ENCODE data around the gene FRMPD4. TPM values are rescaled to one million over a fixed set of nuclear protein-coding genes. Genes with fewer than 3 reads are reported as not detected.

The FRMPD4 gene
- total RNA-seq, 1 experiment from 2014 or later, result 0.24 TPM

- no peak overlapping the region for H3K4ac ChIP-seq (ENCODE audit: low read depth, low read length)
- H2AK5ac ChIP-seq (ENCODE audit: insufficient read length, low read length), result no peak overlapping the region
- Mint-ChIP-seq H3K27ac (no peak overlapping the region), H3K36me3 (ENCODE audit: insufficient read depth in 1 of 3, low read depth in 3 of 3) (no peaks in the 10 kb centered on the region), H3K4me1 (peaks cover 5 to 7% of the 10 kb centered on the region in 2 experiments; a peak in 3 of 4 replicates), H3K4me3 (no peak overlapping the region), H3K27me3 (ENCODE audit: low read depth) (peaks cover 1% of the 10 kb centered on the region; the same call in 1 of the 2 replicates), H3K9me3 (peaks cover 65 to 67% of the 10 kb centered on the region in 2 experiments)
- no peak overlapping the region for H2BK20ac ChIP-seq (ENCODE audit: low read depth, low read length, poor library complexity, severe bottlenecking)
- WGBS (ENCODE audit: extremely low coverage, insufficient read length, low lambda C conversion rate), result no CpG with 5 or more reads among the region's 2 CpGs
- H3K56ac ChIP-seq (ENCODE audit: insufficient read length, low read depth, low read length), result no peak overlapping the region
- H4K8ac ChIP-seq (replicated peaks; ENCODE audit: insufficient read length, low read depth, low read length), result no peak overlapping the region
- H4K5ac ChIP-seq (ENCODE audit: insufficient read length, low read depth, low read length), result no peak overlapping the region
- H3K14ac ChIP-seq (ENCODE audit: insufficient read depth, low read length), result no peak overlapping the region
- no peaks in the 10 kb centered on the region for H3K9me3 ChIP-seq (ENCODE audit: control insufficient read depth, low read depth, low read length)
- H4K91ac ChIP-seq (ENCODE audit: insufficient read length, low read depth, low read length), result no peak overlapping the region
- no peak overlapping the region for H2BK12ac ChIP-seq (ENCODE audit: insufficient read length, low read depth, low read length)
- H3T11ph ChIP-seq (ENCODE audit: low read length), result no peak overlapping the region
- H2BK120ac ChIP-seq (ENCODE audit: low read depth, low read length, poor library complexity, severe bottlenecking), result no peak overlapping the region
- H3K9ac ChIP-seq (ENCODE audit: extremely low read depth, insufficient read length, low read length), result no peak overlapping the region
- H3K23ac ChIP-seq (ENCODE audit: insufficient read length, low read depth, low read length), result no peak overlapping the region
- H2BK15ac ChIP-seq (ENCODE audit: low read depth, low read length), result no peak overlapping the region
- no peaks in the 10 kb centered on the region for H3K79me1 ChIP-seq (ENCODE audit: insufficient read depth, low read depth, low read length, poor library complexity, severe bottlenecking)
- no peaks in the 10 kb centered on the region for H3K4me1 ChIP-seq (ENCODE audit: insufficient read depth, low read length)
- H3K4me2 ChIP-seq (ENCODE audit: insufficient read depth, insufficient read length, low read length), result no peak overlapping the region
- no peaks in the 10 kb centered on the region for H4K20me1 ChIP-seq (ENCODE audit: control insufficient read depth, insufficient read depth, insufficient read length)
- H3K27ac ChIP-seq (ENCODE audit: insufficient read length, low read depth, low read length), result no peak overlapping the region
- no peaks in the 10 kb centered on the region for H3K27me3 ChIP-seq (ENCODE audit: insufficient read depth, low read length)
- no peak for TF ChIP-seq CTCF (conservative IDR thresholded peaks at IDR 0.05)
- H2BK5ac ChIP-seq (ENCODE audit: insufficient read length, low read length), result no peak overlapping the region
- no peak overlapping the region for H2AFZ ChIP-seq (ENCODE audit: low read length)
- H3K23me2 ChIP-seq (ENCODE audit: insufficient read length, low read depth, low read length, poor library complexity, severe bottlenecking), result no peaks in the 10 kb centered on the region
- H3K79me2 ChIP-seq (ENCODE audit: insufficient read depth, low read length), result no peaks in the 10 kb centered on the region
- DNase-seq, result no peak
- H3K18ac ChIP-seq (ENCODE audit: insufficient read length, low read depth, low read length), result no peak overlapping the region
Measured at GRCh38 chrX:12241026-12241425, 102.8 kb downstream of the FRMPD4 start.

Measured in H9 (cell line).